WTC11 (cell line): ENCODE measurements around the gene DNM3. TPM values are rescaled to one million over a fixed set of nuclear protein-coding genes. Genes with fewer than 3 reads are reported as not detected.

Experiments
- ATAC-seq: fragments of 200-7000 bp; cut with Tn5 transposase; 2 replicates; pipeline ENCODE4 v1.10.0; 2021; ENCODE audit warnings: mild to moderate bottlenecking, moderate library complexity
- CTCF ChIA-PET: fragments of 300-600 bp; sonication (Branson Sonifier 250); formaldehyde crosslinking; loops from one replicate; lab custom pipeline; 2021; ENCODE audit warnings: antibody characterized with exemption; lab: Charles Lee
- POLR2A ChIA-PET: fragments of 350-600 bp; sonication (Branson Sonifier 250); formaldehyde crosslinking; loops from one replicate; lab custom pipeline; 2021; ENCODE audit warnings: antibody characterized with exemption; lab: Charles Lee
- DNase-seq: peaks from one replicate; pipeline ENCODE4 v3.0.0; 2021; ENCODE audit warnings: low spot score
- H3K27ac Mint-ChIP-seq: 2 replicates; pipeline ENCODE4 v1.8.0; 2021; ENCODE audit warnings: mixed read lengths
- H3K27me3 Mint-ChIP-seq: 2 replicates; pipeline ENCODE4 v1.8.0; 2021; ENCODE audit warnings: low read depth, mild to moderate bottlenecking, moderate library complexity, mixed read lengths
- H3K36me3 Mint-ChIP-seq: 2 replicates; pipeline ENCODE4 v1.8.0; 2021; ENCODE audit warnings: mixed read lengths
- H3K4me1 Mint-ChIP-seq: 2 replicates; pipeline ENCODE4 v1.8.0; 2022; ENCODE audit warnings: mixed read lengths
- H3K4me3 Mint-ChIP-seq: 2 replicates; pipeline ENCODE4 v1.8.0; 2021; ENCODE audit warnings: mild to moderate bottlenecking, moderate library complexity, mixed read lengths
- H3K9me3 Mint-ChIP-seq: 2 replicates; pipeline ENCODE4 v1.8.0; 2021; ENCODE audit warnings: mixed read lengths
- CREB1 ChIP-seq: sonication (generic); formaldehyde crosslinking; IDR thresholded peaks from 2 replicates; pipeline ENCODE4 v1.8.0; 2023; ENCODE audit warnings: mild to moderate bottlenecking, missing genetic modification reagents
- E2F4 ChIP-seq: sonication (generic); formaldehyde crosslinking; IDR thresholded peaks from 2 replicates; pipeline ENCODE4 v1.8.1; 2022; ENCODE audit warnings: low read depth, mild to moderate bottlenecking, moderate library complexity, missing genetic modification reagents, borderline replicate concordance
- GRHL2 ChIP-seq: fragments of 250-450 bp; sonication (Bioruptor Pico); IDR thresholded peaks from 2 replicates; pipeline ENCODE4 v1.8.0; 2022; ENCODE audit warnings: mild to moderate bottlenecking, moderate library complexity; ENCODE audit not compliant: insufficient replicate concordance, severe bottlenecking
- JUN ChIP-seq: sonication (generic); formaldehyde crosslinking; IDR thresholded peaks from 2 replicates; pipeline ENCODE4 v1.8.0; 2023; ENCODE audit warnings: mild to moderate bottlenecking, missing genetic modification reagents
- MYBL2 ChIP-seq: sonication (generic); formaldehyde crosslinking; IDR thresholded peaks from 2 replicates; pipeline ENCODE4 v1.8.1; 2023; ENCODE audit warnings: mild to moderate bottlenecking, moderate library complexity, missing genetic modification reagents
- NR2C2 ChIP-seq: sonication (generic); formaldehyde crosslinking; IDR thresholded peaks from 2 replicates; pipeline ENCODE4 v1.8.0; 2022; ENCODE audit warnings: mild to moderate bottlenecking, missing genetic modification reagents
- PRDM15 ChIP-seq: sonication (generic); formaldehyde crosslinking; IDR thresholded peaks from 2 replicates; pipeline ENCODE4 v1.8.0; 2022; ENCODE audit warnings: missing genetic modification reagents
- PREB ChIP-seq: sonication (generic); formaldehyde crosslinking; IDR thresholded peaks from 2 replicates; pipeline ENCODE4 v1.8.1; 2022; ENCODE audit warnings: mild to moderate bottlenecking, missing genetic modification reagents, moderate library complexity, borderline replicate concordance
- SMAD4 ChIP-seq: sonication (generic); formaldehyde crosslinking; IDR thresholded peaks from 2 replicates; pipeline ENCODE4 v1.8.0; 2022; ENCODE audit warnings: mild to moderate bottlenecking, missing genetic modification reagents
- SOX15 ChIP-seq: fragments of 250-450 bp; sonication (Bioruptor Pico); IDR thresholded peaks from 2 replicates; pipeline ENCODE4 v1.9.0; 2021; ENCODE audit warnings: mild to moderate bottlenecking
- TEAD1 ChIP-seq: sonication (generic); formaldehyde crosslinking; IDR thresholded peaks from 2 replicates; pipeline ENCODE4 v1.8.0; 2022; ENCODE audit warnings: mild to moderate bottlenecking, missing genetic modification reagents
- USF1 ChIP-seq: sonication (generic); formaldehyde crosslinking; IDR thresholded peaks from 2 replicates; pipeline ENCODE4 v1.8.0; 2022; ENCODE audit warnings: mild to moderate bottlenecking, missing genetic modification reagents
- ZBTB43 ChIP-seq: sonication (generic); formaldehyde crosslinking; IDR thresholded peaks from 2 replicates; pipeline ENCODE4 v1.8.1; 2023; ENCODE audit warnings: mild to moderate bottlenecking, missing genetic modification reagents
- ZNF121 ChIP-seq: sonication (generic); formaldehyde crosslinking; IDR thresholded peaks from 2 replicates; pipeline ENCODE4 v1.8.0; 2023; ENCODE audit warnings: missing genetic modification reagents
- ZNF263 ChIP-seq: sonication (generic); formaldehyde crosslinking; IDR thresholded peaks from 2 replicates; pipeline ENCODE4 v1.8.1; 2022; ENCODE audit warnings: low read depth, mild to moderate bottlenecking, moderate library complexity, missing genetic modification reagents
- total RNA-seq: library from RNA; stranded (reverse); gene quantifications from 3 replicates; pipeline ENCODE4 v1.2.3, GENCODE V29; 2021

Gene DNM3
- total RNA-seq, 1 experiment from 2014 or later: 1.9 TPM

- DNase-seq (no peak), ATAC-seq (no peak)
- Mint-ChIP-seq H3K4me3 (no peak overlapping the region), H3K9me3 (no peaks in the 10 kb centered on the region), H3K4me1 (peaks cover 5% of the 10 kb centered on the region; the same call in 1 of the 2 replicates), H3K27ac (no peak overlapping the region), H3K36me3 (no peaks in the 10 kb centered on the region)
- CTCF ChIA-PET: interaction anchor here (0.6 to 1.9 kb wide), 6 partner anchors 10 to 269 kb away, joined by 3 to 10 read pairs (median 6); no protein-coding TSS in a partner anchor
- TF ChIP-seq ZNF263 (CRISPR knock-in tag) (no peak), PRDM15 (CRISPR knock-in tag) (no peak), SOX15 (CRISPR knock-in tag) (no peak), ZNF121 (CRISPR knock-in tag) (no peak), MYBL2 (CRISPR knock-in tag) (no peak), NR2C2 (CRISPR knock-in tag) (no peak), GRHL2 (CRISPR knock-in tag) (no peak), CREB1 (no peak)
- TF ChIP-seq, all 79 proteins: peak for 0
- no peaks in the 10 kb centered on the region; the same call in 1 of the 2 replicates for H3K27me3 Mint-ChIP-seq
- POLR2A ChIA-PET: no interaction called here
Observed at GRCh38 chr1:172450524-172450885, 609.2 kb downstream of the DNM3 start.

- ATAC-seq (no peak), DNase-seq (no peak)
- Mint-ChIP-seq H3K4me3 (no peak overlapping the region), H3K4me1 (peaks cover 5% of the 10 kb centered on the region; the same call in 1 of the 2 replicates), H3K27ac (no peak overlapping the region), H3K27me3 (no peaks in the 10 kb centered on the region; the same call in 1 of the 2 replicates), H3K36me3 (no peaks in the 10 kb centered on the region), H3K9me3 (no peaks in the 10 kb centered on the region)
- TF ChIP-seq USF1 (CRISPR knock-in tag): no peak
- no peak for TF ChIP-seq JUN (CRISPR knock-in tag)
- no peak for TF ChIP-seq PREB (CRISPR knock-in tag)
- no peak for TF ChIP-seq E2F4 (CRISPR knock-in tag)
- TF ChIP-seq ZBTB43 (CRISPR knock-in tag): no peak
- no peak for TF ChIP-seq SMAD4 (CRISPR knock-in tag)
- TF ChIP-seq TEAD1 (CRISPR knock-in tag): no peak
- no peak for TF ChIP-seq CREB1
- POLR2A ChIA-PET: no interaction called here
- CTCF ChIA-PET: interaction anchor here (1.1 to 1.9 kb wide), 2 partner anchors 51 to 82 kb away, joined by 4 to 7 read pairs; no protein-coding TSS in a partner anchor
Observed at GRCh38 chr1:172451002-172451443, 609.7 kb downstream of the DNM3 start.
